GM10847 (cell line): ENCODE data around the gene CTDSP1.

ENCODE experiments used
- POLR2A ChIP-seq: IDR thresholded peaks from 2 replicates; pipeline ENCODE4 v1.6.1; 2011; ENCODE audit not compliant: insufficient read length; ENCODE audit errors: extremely low read depth

Gene CTDSP1, protein sequence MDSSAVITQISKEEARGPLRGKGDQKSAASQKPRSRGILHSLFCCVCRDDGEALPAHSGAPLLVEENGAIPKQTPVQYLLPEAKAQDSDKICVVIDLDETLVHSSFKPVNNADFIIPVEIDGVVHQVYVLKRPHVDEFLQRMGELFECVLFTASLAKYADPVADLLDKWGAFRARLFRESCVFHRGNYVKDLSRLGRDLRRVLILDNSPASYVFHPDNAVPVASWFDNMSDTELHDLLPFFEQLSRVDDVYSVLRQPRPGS

DNA sequence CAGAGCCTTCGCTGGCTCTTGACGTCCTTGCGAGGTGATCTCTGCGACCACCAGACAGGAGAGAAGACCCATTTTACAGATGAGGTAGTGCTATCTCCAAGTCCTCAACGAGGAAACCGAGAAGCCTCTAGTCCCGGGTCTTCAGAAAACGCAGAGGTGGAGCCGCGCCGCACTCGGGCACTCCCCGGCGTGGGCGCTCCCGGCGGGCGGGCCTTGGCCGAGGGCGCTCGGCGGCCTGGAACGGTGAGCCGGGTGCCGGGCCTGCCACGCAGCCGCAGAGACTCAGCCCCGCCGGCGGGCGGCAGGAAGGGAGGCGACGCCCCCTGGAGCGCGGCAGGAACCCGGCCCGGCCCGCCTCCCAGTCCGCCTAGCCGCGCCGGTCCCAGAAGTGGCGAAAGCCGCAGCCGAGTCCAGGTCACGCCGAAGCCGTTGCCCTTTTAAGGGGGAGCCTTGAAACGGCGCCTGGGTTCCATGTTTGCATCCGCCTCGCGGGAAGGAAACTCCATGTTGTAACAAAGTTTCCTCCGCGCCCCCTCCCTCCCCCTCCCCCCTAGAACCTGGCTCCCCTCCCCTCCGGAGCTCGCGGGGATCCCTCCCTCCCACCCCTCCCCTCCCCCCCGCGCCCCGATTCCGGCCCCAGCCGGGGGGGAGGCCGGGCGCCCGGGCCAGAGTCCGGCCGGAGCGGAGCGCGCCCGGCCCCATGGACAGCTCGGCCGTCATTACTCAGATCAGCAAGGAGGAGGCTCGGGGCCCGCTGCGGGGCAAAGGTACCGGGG lies at the start of gene CTDSP1:
CTDSP1 (plus strand) TSS at position 478 of the 776 bp plus-strand sequence; CDS start at position 701, 223 bp downstream.
- peak; percentile 48 for TF ChIP-seq POLR2A

DNA sequence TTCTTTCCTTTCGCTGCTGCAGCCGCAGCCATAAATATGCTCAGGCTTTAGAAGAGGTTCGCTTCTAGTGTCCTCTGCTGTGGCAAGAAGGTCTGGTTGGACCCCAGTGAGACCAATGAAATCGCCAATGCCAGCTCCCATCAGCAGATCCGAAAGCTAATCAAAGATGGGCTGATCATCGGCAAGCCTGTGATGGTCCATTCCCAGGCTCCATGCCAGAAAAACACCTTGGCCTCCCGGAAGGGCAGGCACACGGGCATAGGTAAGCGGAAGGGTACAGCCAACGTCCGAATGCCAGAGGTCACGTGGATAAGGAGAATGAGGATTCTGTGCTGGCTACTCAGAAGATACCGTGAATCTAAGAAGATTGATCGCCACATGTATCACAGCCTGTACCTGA lies 45.6 kb upstream of the CTDSP1 start:
- TF ChIP-seq POLR2A: no peak

DNA sequence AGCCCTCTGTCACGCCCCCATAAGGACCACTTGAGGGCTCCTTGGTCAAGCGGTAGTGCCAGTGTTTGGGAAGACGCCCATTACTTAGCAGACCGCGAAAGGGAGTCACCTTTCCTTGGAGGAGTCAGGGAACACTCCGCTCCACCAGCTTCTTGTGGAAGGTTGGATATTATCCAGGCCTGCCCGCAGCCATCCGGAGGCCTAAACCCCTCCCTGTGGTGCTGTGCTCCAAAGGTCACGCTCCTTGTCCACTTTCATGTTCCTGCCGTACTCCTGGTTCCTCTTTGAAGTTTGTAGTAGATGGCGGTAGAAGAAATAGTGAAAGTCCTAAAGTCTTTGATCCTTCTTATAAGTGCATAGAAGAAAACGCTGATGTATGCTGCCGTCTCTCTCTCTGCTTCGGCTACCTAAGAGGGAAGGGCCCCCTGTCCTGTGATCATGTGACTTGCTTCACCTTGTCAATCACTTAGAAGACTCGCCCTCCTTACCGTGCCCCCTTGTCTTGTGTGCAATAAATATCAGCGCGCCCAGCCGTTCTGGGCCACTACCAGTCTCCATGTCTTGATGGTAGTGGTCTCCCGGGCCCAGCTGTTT lies 44.7 kb upstream of the CTDSP1 start:
- TF ChIP-seq POLR2A: no peak

DNA sequence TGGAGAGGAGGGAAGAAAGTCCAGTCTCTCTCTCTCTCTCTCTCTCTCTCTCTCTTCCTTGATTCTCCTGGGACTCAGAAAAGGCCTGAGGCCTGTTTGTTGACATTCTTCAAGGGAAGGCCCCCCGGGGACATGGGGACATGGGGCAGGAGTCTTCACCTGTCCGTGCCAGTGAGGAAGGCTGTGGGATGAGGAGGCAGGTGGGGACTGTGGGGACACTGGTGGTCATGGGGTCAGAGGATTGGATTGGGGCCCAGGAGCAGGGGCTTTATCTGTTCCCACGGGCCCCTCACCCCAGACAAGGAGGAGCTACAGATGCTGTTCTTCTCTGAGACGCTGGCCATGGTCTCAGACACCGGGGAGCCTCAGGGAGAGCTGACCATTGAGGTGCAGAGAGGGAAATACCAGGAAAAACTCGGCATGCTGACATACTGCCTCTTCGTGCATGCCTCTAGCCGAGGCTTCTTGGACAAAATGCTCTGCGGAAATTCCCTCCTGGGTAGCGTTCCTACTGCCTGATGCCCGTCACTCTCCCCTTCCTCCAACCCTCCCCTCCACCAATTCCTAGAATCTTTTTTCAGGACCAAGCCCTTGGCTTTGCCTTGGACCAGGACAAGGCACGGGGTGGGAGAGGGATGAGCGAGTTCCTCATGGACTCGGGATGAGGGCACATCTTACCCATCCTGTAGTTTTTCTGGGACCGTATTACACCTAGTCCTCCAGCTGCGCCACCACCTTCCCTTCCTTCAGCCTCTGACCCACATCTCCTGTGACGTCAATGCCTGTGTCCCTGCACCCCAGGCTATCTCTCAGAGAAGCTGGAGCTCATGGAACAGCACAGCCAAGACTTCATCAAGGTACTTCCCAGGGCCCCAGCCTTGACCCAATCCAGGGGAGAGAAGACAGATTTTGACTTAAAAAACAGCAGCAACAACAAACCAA lies 42.2 kb upstream of the CTDSP1 start:
- no peak for TF ChIP-seq POLR2A

DNA sequence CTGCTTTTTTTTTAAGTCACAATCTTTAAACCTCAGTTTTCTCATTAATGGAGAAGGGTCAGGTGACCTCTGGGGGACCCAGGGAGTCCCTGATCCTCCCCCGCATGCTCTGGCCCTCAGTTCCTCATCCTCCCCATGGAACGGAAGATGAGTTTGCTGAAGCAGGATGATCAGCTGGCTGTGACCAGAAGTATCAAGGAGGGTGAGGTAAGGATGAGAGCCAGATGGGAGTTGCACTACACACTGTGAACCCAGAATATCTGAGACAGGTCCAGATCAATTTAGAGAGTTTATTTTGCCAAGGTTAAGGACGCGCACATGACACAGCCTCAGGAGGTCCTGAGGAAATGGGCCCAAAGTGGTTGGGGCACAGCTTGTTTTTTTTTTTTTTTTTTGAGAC lies 39.2 kb upstream of the CTDSP1 start:
- TF ChIP-seq POLR2A: no peak

DNA sequence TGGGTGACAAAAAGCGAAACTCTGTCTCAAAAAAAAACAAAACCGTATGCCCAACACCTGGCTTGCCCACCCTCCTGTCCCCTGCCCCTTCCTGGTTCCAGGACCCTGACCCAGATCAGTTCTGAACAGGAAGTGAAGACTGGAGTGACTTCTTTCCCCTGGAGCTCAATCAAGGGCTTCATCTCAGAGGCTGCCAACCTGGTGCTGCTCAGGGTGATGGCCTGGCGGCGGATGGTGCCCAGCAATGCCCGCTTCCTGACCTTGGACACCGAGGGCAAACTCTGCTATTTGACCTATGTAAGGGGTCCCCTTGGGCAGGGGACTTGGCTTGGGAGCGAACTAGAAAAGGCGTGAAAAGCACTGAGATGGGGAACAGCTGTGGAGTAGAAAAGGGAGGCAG lies 37.1 kb upstream of the CTDSP1 start:
- TF ChIP-seq POLR2A: no peak

DNA sequence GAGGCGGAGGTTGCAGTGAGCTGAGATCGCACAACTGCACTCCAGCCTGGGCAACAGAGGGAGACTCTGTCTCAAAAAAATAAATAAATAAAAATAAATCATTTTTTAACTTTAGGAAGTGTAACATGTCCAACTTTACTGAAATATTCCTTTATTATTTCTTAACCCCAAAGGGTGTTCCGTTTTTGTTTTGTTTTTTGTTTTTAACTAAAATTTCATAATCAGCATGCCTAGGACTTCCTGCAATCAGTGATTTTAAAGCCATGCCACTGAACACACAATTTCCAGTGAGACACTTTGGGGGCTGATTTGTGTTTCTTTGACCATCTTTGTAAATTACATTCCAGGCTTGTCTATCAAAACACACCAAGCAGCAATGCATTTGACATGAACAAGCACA lies 35.9 kb upstream of the CTDSP1 start:
- TF ChIP-seq POLR2A: no peak

DNA sequence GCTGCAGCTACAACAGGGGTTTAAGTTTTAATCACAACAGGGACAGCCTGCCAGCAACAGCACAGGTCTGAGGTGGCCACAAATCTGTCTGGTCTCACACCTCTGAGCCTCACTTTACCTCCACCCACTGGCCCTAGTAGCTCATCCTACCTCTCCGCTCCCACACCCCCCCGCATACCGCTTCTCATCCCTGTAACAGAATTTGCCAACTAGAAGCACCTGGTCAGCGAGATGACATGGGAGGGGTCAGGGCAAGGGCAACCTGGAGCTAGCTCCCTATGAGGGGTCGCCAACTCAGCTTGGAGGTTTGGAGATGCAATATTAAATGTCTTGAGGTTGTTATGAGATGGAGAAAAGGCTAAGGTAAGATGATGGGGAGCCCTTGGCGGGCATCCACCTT lies 35.5 kb upstream of the CTDSP1 start:
- TF ChIP-seq POLR2A: no peak

DNA sequence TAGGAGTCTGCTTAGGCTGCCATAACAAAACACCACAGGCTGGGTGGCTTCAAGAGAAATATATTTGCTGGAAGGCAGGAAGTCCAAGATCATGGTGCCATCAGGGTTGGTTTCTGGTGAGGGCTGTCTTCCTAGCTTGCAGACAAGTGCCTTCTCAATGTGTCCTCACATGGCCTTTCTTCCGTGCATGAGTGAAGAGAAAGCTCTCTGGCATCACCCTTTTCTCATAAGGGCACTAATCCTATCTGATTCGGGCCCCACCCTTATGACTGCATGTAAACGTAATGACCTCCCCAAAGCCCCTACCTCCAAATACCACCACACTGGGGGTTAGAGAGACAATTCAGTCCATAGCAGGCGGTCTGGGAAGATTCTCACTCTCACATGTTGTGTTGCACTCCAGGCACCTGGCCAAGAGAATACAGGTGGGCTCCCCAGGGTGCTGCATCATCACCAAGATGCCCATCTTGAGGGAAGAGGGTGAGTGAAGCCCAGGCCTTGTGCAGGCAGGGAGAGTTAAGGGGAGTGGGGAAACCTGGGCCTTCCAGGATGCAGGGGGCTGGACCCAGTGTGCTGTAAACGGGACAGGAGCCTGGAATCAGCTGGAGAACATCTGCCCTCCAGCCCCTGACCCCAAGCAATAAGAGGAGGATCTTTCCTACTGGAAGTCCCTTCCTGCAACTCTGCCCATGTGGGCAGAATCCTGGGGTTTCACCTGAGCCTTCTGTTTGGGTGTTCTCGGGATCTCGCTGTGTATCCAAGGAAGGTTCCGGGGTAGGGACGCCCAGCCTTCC lies 32.9 kb upstream of the CTDSP1 start:
- no peak for TF ChIP-seq POLR2A

DNA sequence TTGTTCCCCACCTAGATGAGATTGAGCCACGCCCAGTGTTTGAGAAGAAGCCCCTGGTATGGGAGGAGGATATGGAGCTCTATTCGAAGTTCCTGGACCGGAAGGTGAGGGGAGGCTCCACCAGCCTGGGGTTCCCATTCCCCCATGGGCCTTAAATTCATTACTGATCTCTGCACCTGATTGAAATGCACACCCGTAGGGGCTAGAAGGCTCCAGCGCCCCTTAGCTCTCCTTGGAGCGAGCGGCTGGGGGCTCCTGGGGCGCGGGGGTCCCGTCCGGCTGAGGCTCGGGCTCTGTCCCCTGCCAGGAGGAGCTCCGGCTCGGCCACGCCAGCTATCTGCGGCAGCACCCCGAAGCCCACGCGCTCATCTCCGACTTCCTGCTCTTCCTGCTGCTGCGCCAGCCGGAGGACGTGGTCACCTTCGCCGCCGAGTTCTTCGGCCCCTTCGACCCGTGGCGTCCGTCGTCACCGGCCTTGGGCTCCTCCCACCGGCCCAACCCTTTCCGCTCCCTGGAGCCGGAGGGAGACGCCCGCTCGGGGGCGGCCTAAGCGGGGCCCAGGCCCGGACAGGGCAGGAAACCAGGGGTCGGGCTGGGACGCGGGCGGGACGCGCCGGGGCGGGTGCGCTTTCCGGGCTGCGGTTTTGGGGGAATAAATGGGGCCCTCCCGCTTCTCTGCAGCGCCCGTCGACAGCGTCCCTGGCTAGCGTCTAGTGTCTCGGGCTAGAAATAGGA lies 32.1 kb upstream of the CTDSP1 start:
- TF ChIP-seq POLR2A: peak; percentile 73

DNA sequence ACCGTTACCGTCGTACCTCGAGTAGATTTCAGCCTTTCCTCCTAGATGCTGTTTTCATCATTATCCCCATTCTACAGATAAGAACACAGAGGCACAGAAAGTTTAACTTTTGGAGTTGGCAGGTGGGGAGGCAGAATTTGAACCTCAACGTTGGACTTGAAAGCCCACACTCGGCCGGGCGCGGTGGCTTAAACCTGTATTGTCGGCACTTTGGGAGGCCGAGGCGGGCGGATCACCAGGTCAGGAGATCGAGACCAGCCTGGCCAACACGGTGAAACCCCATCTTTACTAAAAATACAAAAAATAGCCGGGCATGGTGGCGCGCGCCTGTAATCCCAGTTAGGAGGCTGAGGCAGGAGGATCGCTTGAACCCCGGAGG lies 31.5 kb upstream of the CTDSP1 start:
- no peak for TF ChIP-seq POLR2A

DNA sequence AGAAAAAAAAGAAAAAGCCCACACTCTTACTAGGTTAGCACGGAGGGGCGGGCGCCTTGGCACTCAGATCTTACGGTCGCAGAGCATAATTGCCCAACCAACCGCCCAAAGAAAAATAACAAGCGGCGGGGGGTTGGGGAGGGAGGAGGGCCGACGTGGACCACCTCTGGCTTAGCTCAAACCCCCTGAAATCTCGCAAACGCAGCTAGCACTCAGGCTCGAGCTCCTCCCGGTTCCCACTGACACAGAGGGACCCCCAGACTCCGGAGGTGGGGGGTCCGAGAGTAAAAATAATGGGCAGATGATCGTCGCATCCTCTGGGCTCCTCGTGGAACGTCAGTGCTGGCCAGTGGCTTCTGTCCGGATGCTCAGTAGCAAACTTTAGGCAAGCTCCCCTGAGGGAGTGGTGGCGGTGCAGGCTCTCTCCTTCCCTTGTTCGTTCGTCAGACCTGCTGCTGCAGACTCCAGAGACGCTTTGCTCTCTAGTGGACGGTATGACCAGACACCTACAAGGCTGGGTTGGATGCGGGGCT lies 31.0 kb upstream of the CTDSP1 start:
- no peak for TF ChIP-seq POLR2A

DNA sequence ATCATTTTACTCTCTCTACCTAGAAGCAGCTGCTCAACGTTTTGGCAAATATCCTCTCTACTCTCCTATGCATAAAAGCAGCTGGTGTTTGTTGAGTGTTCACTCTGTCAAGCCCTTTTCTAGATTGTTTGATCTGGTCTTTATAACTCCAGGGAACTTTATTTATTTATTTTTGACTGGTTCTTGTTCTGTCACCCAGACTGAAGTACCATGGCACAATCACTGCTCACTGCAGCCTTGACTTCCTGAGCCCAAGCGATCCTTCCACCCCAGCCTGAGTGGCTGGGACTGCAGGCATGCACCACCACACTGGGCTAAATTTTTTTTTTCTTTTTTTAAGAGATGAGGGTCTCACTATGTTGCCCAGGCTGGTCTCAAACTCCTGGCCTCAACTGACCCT lies 30.3 kb upstream of the CTDSP1 start:
- no peak for TF ChIP-seq POLR2A
